Adrenal gland (tissue), 12 donors: ENCODE results near the gene NSD1. TPM values are rescaled to one million over a fixed set of nuclear protein-coding genes. Genes with fewer than 3 reads are reported as not detected.

Source experiments
- DNase-seq, 7 donors: peaks; one replicate each; pipeline ENCODE4 v3.0.0-alpha.2; 2019 to 2020
- H3K27ac ChIP-seq, 5 donors: fragments of 200-600 bp; sonication (generic) in 4 of 5; 1 replicate in 3 of 5; 2 replicates in 2 of 5; pipeline versions ENCODE4 v1.5.1 to v1.8.0; 2016 to 2020; ENCODE audit warnings: mild to moderate bottlenecking in 1 of 5
- H3K27me3 ChIP-seq: fragments of 200-600 bp; 2 replicates; pipeline ENCODE4 v1.8.0; 2021
- H3K36me3 ChIP-seq, 2 donors: fragments of 200-600 bp; replicated peaks in 1 of 2; 1 replicate in 1 of 2; 2 replicates in 1 of 2; pipeline versions ENCODE4 v1.5.1 to v1.8.0; 2018 to 2022
- H3K4me1 ChIP-seq, 2 donors: fragments of 200-600 bp; replicated peaks in 1 of 2; 1 replicate in 1 of 2; 2 replicates in 1 of 2; pipeline versions ENCODE4 v1.5.1 to v1.8.0; 2018 to 2021
- H3K4me3 ChIP-seq, 4 donors: fragments of 200-600 bp; sonication (generic) in 3 of 4; one replicate each; pipeline ENCODE4 v1.5.1; 2016 to 2018
- H3K9me3 ChIP-seq, 3 donors: fragments of 200-600 bp; sonication (generic) in 1 of 3; replicated peaks in 1 of 3; 1 replicate in 2 of 3; 2 replicates in 1 of 3; pipeline versions ENCODE4 v1.5.1 to v1.8.0; 2016 to 2021
- CTCF ChIP-seq, 6 experiments: fragments of 450-650 bp in 4 of 6; fragments of 200-600 bp in 2 of 6; sonication (generic) in 1 of 6; IDR thresholded peaks; 1 replicate in 5 of 6; 2 replicates in 1 of 6; pipeline versions ENCODE4 v1.5.1 to v1.8.0; 2016 to 2021; ENCODE audit warnings: antibody characterized with exemption in 6 of 6, mild to moderate bottlenecking in 2 of 6, moderate library complexity in 1 of 6
- POLR2A ChIP-seq, 2 donors: fragments of 450-650 bp; IDR thresholded peaks; one replicate each; pipeline ENCODE4 v1.6.1; 2017; ENCODE audit warnings: antibody characterized with exemption in 2 of 2, mild to moderate bottlenecking in 2 of 2, moderate library complexity in 1 of 2
- whole genome bisulfite sequencing, 4 donors: extraction: QIAGEN DNeasy Blood & Tissue Kit in 2 of 4; methylation state at CpG; one replicate each; pipeline versions ENCODE4 v1.1.5 to v1.1.7; 2013 to 2017; 5-methylcytosine and 5-hydroxymethylcytosine counted together
- intact Hi-C, 2 donors: fragments of 100-400 bp; cut with DNase I; formaldehyde crosslinking; loops; one replicate each; pipeline versions ENCODE4 v1.14.1 to v1.15.0; 2022 to 2023
- polyA plus RNA-seq, 3 donors: library from polyadenylated mRNA; stranded (reverse); fragments of 200-250 nt in 2 of 3; fragments of 350-450 nt in 1 of 3; fragmentation: Illumina TruSeq in 1 of 3; extraction: RNeasy Lipid Tissue Mini Kit (QIAGEN cat#74804) in 1 of 3; gene quantifications; one replicate each; pipeline ENCODE4 v1.2.3, GENCODE V29; 2013 to 2014
- total RNA-seq, 9 donors: library from RNA; depleted of rRNA in 4 of 9; stranded (reverse); fragments of >200 nt in 4 of 9; fragments of 120-200 nt in 1 of 9; fragmentation: NEBNext Ultra II Directional in 1 of 9; extraction: Animal tissue kit (Norgen Biotek cat#: 25700) in 1 of 9; gene quantifications; one replicate each; pipeline versions ENCODE4 v1.1.0 to v1.2.4, GENCODE V29; 2013 to 2023
- donor health status: healthy with polysubstance abuse.
- donor health status: Bipolar disorder and iron deficiency.
- donor health status: DM: yes; HTN: yes; CAD: no.
- donor health status: DM: no; HTN: no; CAD: no.
- donor health status: DM: no; HTN: no; CAD: no.
- donor health status: DM: yes; HTN: yes; CAD: no.

The NSD1 gene
- total and polyA plus RNA-seq, 12 donors, result 6.4 to 73.9 (median 44.3) TPM

DNA sequence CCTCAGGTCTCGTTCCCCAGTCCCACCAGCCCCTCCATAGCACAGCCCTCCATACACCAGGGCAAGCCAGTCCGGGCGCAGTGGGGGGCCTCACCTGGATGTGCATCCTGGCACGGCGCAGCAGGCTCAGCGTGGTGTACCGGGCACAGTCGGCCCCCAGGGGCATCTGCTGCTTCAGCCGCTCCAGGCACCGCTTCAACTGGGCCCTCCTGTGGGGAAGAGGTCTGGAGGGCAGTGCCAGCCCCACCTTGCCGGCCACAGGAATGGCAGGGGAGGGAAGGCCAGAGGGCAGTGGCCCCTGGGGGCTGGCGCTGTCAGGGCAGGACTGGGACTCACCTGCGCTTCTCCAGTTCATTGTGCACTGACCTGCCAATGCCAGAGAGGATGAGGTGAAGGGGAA is 176.8 kb downstream of the NSD1 start:
- intact Hi-C loops, result loop anchor here in 1 of 2 donors (10.0 kb wide), 2 partner anchors 74 to 144 kb away; partner anchors contain the start of gene SLC34A1
- H3K4me1 ChIP-seq, result peaks cover 12 to 20% of the 10 kb centered on the region in 2 donors

DNA sequence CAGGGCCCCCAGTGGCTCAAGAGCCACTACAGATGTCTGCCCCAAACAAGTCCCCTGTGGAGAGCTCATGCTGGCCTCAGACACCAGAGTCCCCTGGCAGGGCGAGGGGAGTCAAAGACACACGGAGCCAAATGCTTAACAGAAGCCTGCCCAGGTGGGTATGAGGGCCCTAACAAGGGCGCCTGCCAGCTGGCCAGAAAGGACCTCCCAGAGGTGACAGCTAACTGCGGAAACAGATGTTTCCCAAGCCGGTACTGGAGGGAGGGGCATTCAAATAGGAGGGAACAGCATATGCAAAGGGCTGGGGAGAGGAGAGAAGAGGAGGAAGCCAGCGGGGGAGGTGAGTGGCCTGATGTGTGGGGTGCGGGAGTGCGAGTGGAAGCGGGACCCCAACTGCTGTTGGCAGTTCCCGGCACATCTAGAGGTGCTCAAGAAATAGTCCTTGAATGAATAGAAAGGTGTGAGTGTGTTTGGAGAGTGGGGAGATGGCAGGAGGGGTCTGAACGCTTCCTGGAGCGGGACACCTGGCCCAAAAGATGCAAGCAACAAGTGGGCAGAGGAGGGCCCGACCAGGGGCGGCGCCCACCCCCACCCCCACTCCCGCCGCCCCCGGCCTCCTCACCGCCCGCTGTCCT is 177.3 kb downstream of the NSD1 start:
- H3K27me3 ChIP-seq, result no peaks in the 10 kb centered on the region
- H3K27ac ChIP-seq, result peak overlapping the region in 1 of 5 donors; percentile 13
- DNase-seq, result no peak

More for the DNA sequence above, 176.8 kb downstream of the NSD1 start:
- DNase-seq, result no peak
- TF ChIP-seq POLR2A (IDR thresholded peaks at IDR 0.05), result no peak
- TF ChIP-seq CTCF (IDR thresholded peaks at IDR 0.05), result no peak
- no peaks in the 10 kb centered on the region for H3K9me3 ChIP-seq
- peaks cover 0 to 21% of the 10 kb centered on the region in 2 donors for H3K36me3 ChIP-seq
- no peak overlapping the region for H3K27ac ChIP-seq
- no peak overlapping the region for H3K4me3 ChIP-seq
- WGBS, 4 donors, result 80 to 94% (median 87%) methylated on average over 1 to 13 of the region's 13 CpGs
- no peaks in the 10 kb centered on the region for H3K27me3 ChIP-seq

DNA sequence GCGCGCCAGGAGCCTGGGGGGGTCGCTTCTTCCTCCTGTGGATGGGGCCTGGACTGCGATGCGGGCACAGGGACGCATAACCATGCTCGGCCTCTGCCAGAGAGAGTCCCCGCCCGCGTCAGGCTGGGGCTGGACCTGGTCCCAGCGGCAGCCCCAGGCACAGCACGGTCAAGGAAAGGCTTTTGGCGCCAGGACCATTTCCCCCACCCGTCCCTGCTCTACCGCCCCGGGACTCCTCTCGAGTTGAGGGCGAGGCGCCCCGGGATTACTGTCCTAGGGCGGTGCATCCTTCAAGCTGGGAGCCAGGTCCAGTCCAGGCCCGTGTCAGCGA is 177.8 kb downstream of the NSD1 start:
- Histone ChIP-seq H3K27ac (peak overlapping the region in 1 of 5 donors; percentile 13), H3K4me1 (peaks cover 12 to 19% of the 10 kb centered on the region in 2 donors), H3K36me3 (peaks cover 0 to 10% of the 10 kb centered on the region in 2 donors), H3K27me3 (no peaks in the 10 kb centered on the region), H3K9me3 (no peaks in the 10 kb centered on the region), H3K4me3 (peak overlapping the region in 2 of 4 donors; percentile 16 to 60)
- intact Hi-C loops, result loop anchor here in 1 of 2 donors (10.0 kb wide), 2 partner anchors 73 to 143 kb away; partner anchors contain the start of gene SLC34A1
- TF ChIP-seq POLR2A (IDR thresholded peaks at IDR 0.05), result no peak
- TF ChIP-seq CTCF (IDR thresholded peaks at IDR 0.05), result peak in 1 of 6 experiments; percentile 14
- DNase-seq, result peak in 6 of 7 donors; percentile 49 to 67 (median 58)
- WGBS, 4 donors, result 0 to 3% (median 1%) methylated on average over 4 to 23 of the region's 23 CpGs

More for the DNA sequence above, 177.3 kb downstream of the NSD1 start:
- Histone ChIP-seq H3K36me3 (peaks cover 0 to 15% of the 10 kb centered on the region in 2 donors), H3K9me3 (no peaks in the 10 kb centered on the region), H3K4me1 (peaks cover 12 to 19% of the 10 kb centered on the region in 2 donors), H3K4me3 (peak overlapping the region in 2 of 4 donors; percentile 16 to 60)
- TF ChIP-seq POLR2A (IDR thresholded peaks at IDR 0.05) (no peak), CTCF (IDR thresholded peaks at IDR 0.05) (no peak)
- 19 to 36% (median 27%) methylated on average over 14 to 20 of the region's 20 CpGs for WGBS, 4 donors
- intact Hi-C loops, result loop anchor here in 1 of 2 donors (10.0 kb wide), 2 partner anchors 74 to 144 kb away; partner anchors contain the start of gene SLC34A1

GRCh38 chr5:177311723-177312648 is 178.4 kb downstream of the NSD1 start, which contains the start of gene MXD3:
Gene MXD3, minus strand, starts transcription at chr5:177311898. Its CDS starts 68 bp downstream, at chr5:177311830.
- no peaks in the 10 kb centered on the region for H3K9me3 ChIP-seq
- intact Hi-C loops, result loop anchor here in 1 of 2 donors (10.0 kb wide), 2 partner anchors 73 to 143 kb away; partner anchors contain the start of gene SLC34A1
- H3K27ac ChIP-seq, result peak within 1 kb of the TSS in 1 of 5 donors; percentile 69
- peaks cover 0 to 4% of the 10 kb centered on the region in 2 donors for H3K36me3 ChIP-seq
- H3K4me1 ChIP-seq, result peaks cover 12 to 19% of the 10 kb centered on the region in 2 donors
- peak within 1 kb of the TSS in 2 of 4 donors; percentile 16 to 60 for H3K4me3 ChIP-seq
- TF ChIP-seq POLR2A (IDR thresholded peaks at IDR 0.05) (no peak), CTCF (IDR thresholded peaks at IDR 0.05) (no peak)
- 0 to 2% (median 1%) methylated on average over 18 to 78 of the region's 78 CpGs for WGBS, 4 donors
- peak; percentile 95 to 99 (median 98) for DNase-seq
- H3K27me3 ChIP-seq, result no peaks in the 10 kb centered on the region
